ENCODE measurements around the gene TEDC2. TPM values are rescaled to one million over a fixed set of nuclear protein-coding genes. Genes with fewer than 3 reads are reported as not detected.

The TEDC2 gene
- total RNA-seq, 2 experiments from 2014 or later, result 23.2 to 30.7 TPM

- Mint-ChIP-seq H3K4me3 (peak overlapping the region; percentile 31), H3K36me3 (ENCODE audit: low read depth) (peaks cover 2% of the 10 kb centered on the region), H3K4me1 (ENCODE audit: low read depth) (peaks cover 22% of the 10 kb centered on the region), H3K9me3 (no peaks in the 10 kb centered on the region), H3K27me3 (peaks cover 31% of the 10 kb centered on the region), H3K27ac (no peak overlapping the region)
- ChIA-PET CTCF (interaction anchor here (0.7 to 1.3 kb wide), 2 partner anchors 33 to 45 kb away, joined by 3 read pairs; no protein-coding TSS in a partner anchor), POLR2A (interaction anchor here (0.8 to 2.5 kb wide), 3 partner anchors 18 to 315 kb away, joined by 3 to 5 read pairs (median 3); partner anchors contain the start of gene ECI1)
- ATAC-seq, result peak; percentile 34
- no peak for TF ChIP-seq CTCF (IDR thresholded peaks at IDR 0.05)
- peak; percentile 51 for DNase-seq
- intact Hi-C loops (cut with micrococcal nuclease), result no loop called here
Measured at GRCh38 chr16:2468233-2468724, 8.4 kb downstream of the TEDC2 start.

- Mint-ChIP-seq H3K9me3 (no peaks in the 10 kb centered on the region), H3K27ac (no peak overlapping the region), H3K36me3 (ENCODE audit: low read depth) (no peaks in the 10 kb centered on the region), H3K4me1 (ENCODE audit: low read depth) (peaks cover 24% of the 10 kb centered on the region), H3K4me3 (peak overlapping the region; percentile 31), H3K27me3 (peaks cover 32% of the 10 kb centered on the region)
- DNase-seq (no peak), ATAC-seq (no peak)
- no peak for TF ChIP-seq CTCF (IDR thresholded peaks at IDR 0.05)
- ChIA-PET POLR2A (interaction anchor here (0.8 to 2.8 kb wide), 6 partner anchors 9 to 316 kb away, joined by 3 to 19 read pairs (median 4); partner anchors contain the start of genes ECI1 and TEDC2), CTCF (interaction anchor here (0.7 to 1.3 kb wide), 2 partner anchors 33 to 45 kb away, joined by 3 read pairs; no protein-coding TSS in a partner anchor)
- intact Hi-C loops (cut with micrococcal nuclease), result no loop called here
Measured at GRCh38 chr16:2468725-2469398, 9.0 kb downstream of the TEDC2 start.

- DNase-seq, result no peak
- Mint-ChIP-seq H3K36me3 (ENCODE audit: low read depth) (no peaks in the 10 kb centered on the region), H3K27me3 (peaks cover 32% of the 10 kb centered on the region), H3K9me3 (no peaks in the 10 kb centered on the region), H3K4me1 (ENCODE audit: low read depth) (peaks cover 24% of the 10 kb centered on the region), H3K27ac (no peak overlapping the region), H3K4me3 (no peak overlapping the region)
- ATAC-seq, result no peak
- intact Hi-C loops (cut with micrococcal nuclease), result no loop called here
- ChIA-PET CTCF (no interaction called here), POLR2A (interaction anchor here (0.9 to 2.8 kb wide), 6 partner anchors 9 to 315 kb away, joined by 3 to 19 read pairs (median 4); partner anchors contain the start of genes ECI1 and TEDC2)
- TF ChIP-seq CTCF (IDR thresholded peaks at IDR 0.05), result no peak
Measured at GRCh38 chr16:2469399-2470233, 9.7 kb downstream of the TEDC2 start.

GRCh38 chr16:2470234-2470601 lies 10.3 kb downstream of the TEDC2 start:
- CTCF ChIA-PET, result no interaction called here
- peaks cover 24% of the 10 kb centered on the region for H3K4me1 Mint-ChIP-seq (ENCODE audit: low read depth)
- no peaks in the 10 kb centered on the region for H3K36me3 Mint-ChIP-seq (ENCODE audit: low read depth)
- DNase-seq, result no peak
- no peak for TF ChIP-seq CTCF (IDR thresholded peaks at IDR 0.05)
- ATAC-seq, result no peak
- H3K4me3 Mint-ChIP-seq, result no peak overlapping the region
- H3K27ac Mint-ChIP-seq, result no peak overlapping the region
- peaks cover 32% of the 10 kb centered on the region for H3K27me3 Mint-ChIP-seq
- intact Hi-C loops (cut with micrococcal nuclease), result no loop called here
- H3K9me3 Mint-ChIP-seq, result no peaks in the 10 kb centered on the region
- POLR2A ChIA-PET, result interaction anchor here (0.9 to 2.8 kb wide), 5 partner anchors 9 to 316 kb away, joined by 3 to 19 read pairs (median 5); partner anchors contain the start of genes ECI1 and TEDC2
